ENCODE results near the gene NDUFB6.

- TF ChIP-seq, protein P1, sequence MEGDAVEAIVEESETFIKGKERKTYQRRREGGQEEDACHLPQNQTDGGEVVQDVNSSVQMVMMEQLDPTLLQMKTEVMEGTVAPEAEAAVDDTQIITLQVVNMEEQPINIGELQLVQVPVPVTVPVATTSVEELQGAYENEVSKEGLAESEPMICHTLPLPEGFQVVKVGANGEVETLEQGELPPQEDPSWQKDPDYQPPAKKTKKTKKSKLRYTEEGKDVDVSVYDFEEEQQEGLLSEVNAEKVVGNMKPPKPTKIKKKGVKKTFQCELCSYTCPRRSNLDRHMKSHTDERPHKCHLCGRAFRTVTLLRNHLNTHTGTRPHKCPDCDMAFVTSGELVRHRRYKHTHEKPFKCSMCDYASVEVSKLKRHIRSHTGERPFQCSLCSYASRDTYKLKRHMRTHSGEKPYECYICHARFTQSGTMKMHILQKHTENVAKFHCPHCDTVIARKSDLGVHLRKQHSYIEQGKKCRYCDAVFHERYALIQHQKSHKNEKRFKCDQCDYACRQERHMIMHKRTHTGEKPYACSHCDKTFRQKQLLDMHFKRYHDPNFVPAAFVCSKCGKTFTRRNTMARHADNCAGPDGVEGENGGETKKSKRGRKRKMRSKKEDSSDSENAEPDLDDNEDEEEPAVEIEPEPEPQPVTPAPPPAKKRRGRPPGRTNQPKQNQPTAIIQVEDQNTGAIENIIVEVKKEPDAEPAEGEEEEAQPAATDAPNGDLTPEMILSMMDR (IDR thresholded peaks at IDR 0.05): no peak
- TF ChIP-seq POLR2AphosphoS5 (IDR thresholded peaks at IDR 0.05): no peak
- TF ChIP-seq POLR2A (IDR thresholded peaks at IDR 0.05): no peak
These were observed 45.3 kb upstream of the NDUFB6 start for GRCh38 chr9:32618261-32618660.
